NCI-H2227 (cell line): ENCODE measurements around the gene TFPT.

Experiments used
- DNase-seq: peaks from one replicate; lab custom pipeline; 2025; ENCODE audit not compliant: unreplicated experiment; lab: John Stamatoyannopoulos, UW

TFPT gene

GRCh38 chr19:54115109-54116063, at the start of gene TFPT, which contains the start of gene PRPF31:
Gene TFPT (minus strand): TSS chr19:54115657. CDS start chr19:54115269, 388 bp downstream.
Gene PRPF31 (plus strand): TSS chr19:54115754. CDS start chr19:54118279, 2,525 bp downstream.
- DNase-seq, result peak; percentile 100

- DNase-seq, result no peak
These were observed 49.8 kb upstream of the TFPT start for GRCh38 chr19:54165222-54165621.

- DNase-seq, result no peak
These were observed 49.1 kb upstream of the TFPT start for GRCh38 chr19:54164369-54165068.

GRCh38 chr19:54162884-54163283, 47.4 kb upstream of the TFPT start:
- DNase-seq, result no peak

- DNase-seq, result peak; percentile 79
These were observed 46.9 kb upstream of the TFPT start for GRCh38 chr19:54162241-54162805.

- peak; percentile 70 for DNase-seq
These were observed 45.4 kb upstream of the TFPT start for GRCh38 chr19:54160854-54161253.

- peak; percentile 83 for DNase-seq
These were observed 44.8 kb upstream of the TFPT start for GRCh38 chr19:54160182-54160811.

- peak; percentile 100 for DNase-seq
These were observed 44.1 kb upstream of the TFPT start, which contains the start of gene LENG1 for GRCh38 chr19:54159352-54160181. Gene LENG1 (minus strand): TSS chr19:54159721. CDS start chr19:54159695, 26 bp downstream.

- DNase-seq, result no peak
These were observed 43.4 kb upstream of the TFPT start for GRCh38 chr19:54158812-54159351.

- DNase-seq, result no peak
These were observed 41.5 kb upstream of the TFPT start for GRCh38 chr19:54156953-54157352.

- DNase-seq, result no peak
These were observed 41.0 kb upstream of the TFPT start for GRCh38 chr19:54156490-54156889.

- no peak for DNase-seq
These were observed 40.2 kb upstream of the TFPT start for GRCh38 chr19:54155694-54156093.

GRCh38 chr19:54154603-54155345, 39.3 kb upstream of the TFPT start:
- DNase-seq, result no peak

GRCh38 chr19:54153731-54154326, 38.4 kb upstream of the TFPT start:
- DNase-seq, result no peak

- no peak for DNase-seq
These were observed 37.5 kb upstream of the TFPT start for GRCh38 chr19:54152878-54153524.

GRCh38 chr19:54152267-54152666, 36.8 kb upstream of the TFPT start:
- DNase-seq, result no peak

- no peak for DNase-seq
These were observed 36.0 kb upstream of the TFPT start for GRCh38 chr19:54151362-54152035.
